Breast epithelium (tissue), 3 donors: Measurements from ENCODE around the gene ERCC6.

Experiments used
- POLR2A ChIP-seq: fragments of 450-650 bp; IDR thresholded peaks from one replicate; pipeline ENCODE4 v1.6.1; 2016; ENCODE audit warnings: antibody characterized with exemption, mild to moderate bottlenecking, moderate library complexity
- POLR2AphosphoS5 ChIP-seq, 3 donors: sonication (generic); formaldehyde crosslinking; IDR thresholded peaks; one replicate each; pipeline ENCODE4 v1.6.1; 2017; ENCODE audit warnings: antibody characterized with exemption in 3 of 3

- TF ChIP-seq POLR2AphosphoS5 (IDR thresholded peaks at IDR 0.05): no peak
- TF ChIP-seq POLR2A: no peak
Observed at GRCh38 chr10:49500412-49500811, 38.5 kb downstream of the ERCC6 start.
